ENCODE results near the gene RFTN2.
"Not testable (repeated sequence)": the region's sequence is repeated elsewhere in the genome, so short reads cannot be mapped to it uniquely, and the experiment has no call there.

DNA sequence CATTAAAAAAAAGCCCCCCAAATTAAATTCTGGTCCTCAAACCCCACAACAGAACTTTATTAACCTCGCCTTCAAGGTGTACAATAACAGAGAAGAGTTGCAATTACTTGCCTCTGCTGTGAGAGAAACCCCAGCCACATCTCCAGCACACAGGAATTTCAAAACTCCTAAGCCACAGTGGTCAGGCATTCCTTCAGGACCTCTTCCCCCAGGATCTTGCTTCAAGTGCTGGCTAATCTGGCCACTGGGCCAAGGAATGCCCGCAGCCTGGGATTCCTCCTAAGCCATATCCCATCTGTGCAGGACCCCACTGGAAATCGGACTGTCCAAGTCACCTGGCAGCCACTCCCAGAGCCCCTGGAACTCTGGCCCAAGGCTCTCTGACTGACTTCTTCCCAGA is 95.2 kb downstream of the RFTN2 start:
- TF ChIP-seq, protein P1, sequence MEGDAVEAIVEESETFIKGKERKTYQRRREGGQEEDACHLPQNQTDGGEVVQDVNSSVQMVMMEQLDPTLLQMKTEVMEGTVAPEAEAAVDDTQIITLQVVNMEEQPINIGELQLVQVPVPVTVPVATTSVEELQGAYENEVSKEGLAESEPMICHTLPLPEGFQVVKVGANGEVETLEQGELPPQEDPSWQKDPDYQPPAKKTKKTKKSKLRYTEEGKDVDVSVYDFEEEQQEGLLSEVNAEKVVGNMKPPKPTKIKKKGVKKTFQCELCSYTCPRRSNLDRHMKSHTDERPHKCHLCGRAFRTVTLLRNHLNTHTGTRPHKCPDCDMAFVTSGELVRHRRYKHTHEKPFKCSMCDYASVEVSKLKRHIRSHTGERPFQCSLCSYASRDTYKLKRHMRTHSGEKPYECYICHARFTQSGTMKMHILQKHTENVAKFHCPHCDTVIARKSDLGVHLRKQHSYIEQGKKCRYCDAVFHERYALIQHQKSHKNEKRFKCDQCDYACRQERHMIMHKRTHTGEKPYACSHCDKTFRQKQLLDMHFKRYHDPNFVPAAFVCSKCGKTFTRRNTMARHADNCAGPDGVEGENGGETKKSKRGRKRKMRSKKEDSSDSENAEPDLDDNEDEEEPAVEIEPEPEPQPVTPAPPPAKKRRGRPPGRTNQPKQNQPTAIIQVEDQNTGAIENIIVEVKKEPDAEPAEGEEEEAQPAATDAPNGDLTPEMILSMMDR (IDR thresholded peaks at IDR 0.05) = not testable (repeated sequence)
- TF ChIP-seq POLR2A (IDR thresholded peaks at IDR 0.05) = not testable (repeated sequence)
